Sigmoid colon (tissue), 7 donors: ENCODE measurements around the gene AMPD1. TPM values are rescaled to one million over a fixed set of nuclear protein-coding genes. Genes with fewer than 3 reads are reported as not detected.
A peak's percentile ranks its signal among the peaks of the same experiment; 100 is the strongest.

ENCODE experiments used
- DNase-seq: peaks from one replicate; pipeline ENCODE4 v3.0.0-alpha.2; 2019
- H3K27ac ChIP-seq, 4 donors: fragments of 200-600 bp; sonication (generic); one replicate each; pipeline ENCODE4 v1.5.1; 2016 to 2019; ENCODE audit warnings: mild to moderate bottlenecking in 1 of 4
- H3K27me3 ChIP-seq, 3 donors: fragments of 200-600 bp; sonication (generic); one replicate each; pipeline ENCODE4 v1.5.1; 2019; ENCODE audit warnings: mild to moderate bottlenecking in 1 of 3
- H3K36me3 ChIP-seq, 4 donors: fragments of 200-600 bp; sonication (generic); one replicate each; pipeline ENCODE4 v1.5.1; 2016 to 2019
- H3K4me1 ChIP-seq, 4 donors: fragments of 200-600 bp; sonication (generic); one replicate each; pipeline ENCODE4 v1.5.1; 2017 to 2019
- H3K4me3 ChIP-seq, 4 donors: fragments of 200-600 bp; sonication (generic); one replicate each; pipeline ENCODE4 v1.5.1; 2017 to 2019; ENCODE audit warnings: mild to moderate bottlenecking in 2 of 4, moderate library complexity in 1 of 4
- H3K9me3 ChIP-seq, 4 donors: fragments of 200-600 bp in 3 of 4; sonication (generic) in 3 of 4; one replicate each; pipeline versions ENCODE4 v1.5.1 to v1.6.1; 2013 to 2019
- EP300 ChIP-seq, 4 donors: sonication (generic); formaldehyde crosslinking; IDR thresholded peaks; one replicate each; pipeline ENCODE4 v1.6.1; 2017; ENCODE audit warnings: antibody characterized with exemption in 4 of 4
- POLR2A ChIP-seq, 2 donors: fragments of 450-650 bp; IDR thresholded peaks; one replicate each; pipeline ENCODE4 v1.6.1; 2016; ENCODE audit warnings: antibody characterized with exemption in 2 of 2, mild to moderate bottlenecking in 2 of 2, moderate library complexity in 2 of 2
- POLR2AphosphoS5 ChIP-seq, 4 donors: sonication (generic); formaldehyde crosslinking; IDR thresholded peaks; one replicate each; pipeline ENCODE4 v1.6.1; 2017; ENCODE audit warnings: antibody characterized with exemption in 4 of 4
- WGBS, 2 donors: extraction: QIAGEN DNeasy Blood & Tissue Kit; methylation state at CpG; one replicate each; pipeline ENCODE4 v1.1.7; 2013; 5-methylcytosine and 5-hydroxymethylcytosine counted together
- intact Hi-C: fragments of 100-400 bp; cut with DNase I; formaldehyde crosslinking; loops from one replicate; pipeline ENCODE4 v1.15.1; 2023
- polyA plus RNA-seq, 3 donors: library from polyadenylated mRNA; stranded (reverse); fragments of 200-250 nt; gene quantifications; one replicate each; pipeline ENCODE4 v1.2.3, GENCODE V29; 2013
- total RNA-seq, 4 donors: library from RNA; depleted of rRNA; stranded (reverse); fragments of >200 nt; gene quantifications; one replicate each; pipeline ENCODE4 v1.1.0, GENCODE V29; 2016
- TF ChIP-seq, protein P1 (sequence below), 4 experiments: fragments of 450-650 bp in 3 of 4; fragments of 200-600 bp in 1 of 4; IDR thresholded peaks; one replicate each; pipeline ENCODE4 v1.5.1; 2016 to 2019; ENCODE audit warnings: antibody characterized with exemption in 4 of 4, mild to moderate bottlenecking in 3 of 4, moderate library complexity in 2 of 4
- donor health status: healthy with polysubstance abuse.
- donor health status: Bipolar disorder and iron deficiency.
- donor health status: healthy.

Gene AMPD1
- total and polyA plus RNA-seq, 7 donors, result 0.92 TPM; not detected in 6

DNA sequence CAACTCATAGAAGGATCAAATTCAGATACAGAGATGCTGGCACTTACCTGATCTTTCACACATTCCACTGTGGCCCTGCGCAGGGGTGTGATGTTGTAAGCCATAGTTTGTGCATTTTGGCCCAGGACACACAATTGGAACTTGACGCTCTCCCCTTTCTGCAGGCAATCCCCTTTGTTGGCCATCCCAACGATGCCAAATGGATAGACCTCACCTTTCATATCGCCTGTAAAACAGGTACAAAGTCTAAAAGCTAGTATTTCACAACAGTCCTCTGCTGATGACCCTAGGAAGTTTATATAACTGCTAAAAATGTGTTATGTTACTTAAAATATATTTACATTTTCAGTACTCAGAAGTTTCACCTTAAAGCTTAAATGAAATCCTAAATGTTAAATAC, 25.1 kb upstream of the AMPD1 start:
- Histone ChIP-seq H3K27me3 (no peaks in the 10 kb centered on the region), H3K36me3 (peaks cover 27 to 81% (median 59%) of the 10 kb centered on the region in 4 donors), H3K9me3 (no peaks in the 10 kb centered on the region), H3K4me3 (no peak overlapping the region), H3K27ac (no peak overlapping the region), H3K4me1 (peaks cover 0 to 25% (median 15%) of the 10 kb centered on the region in 4 donors)
- intact Hi-C loops, result no loop called here
- no peak for DNase-seq
- TF ChIP-seq EP300 (IDR thresholded peaks at IDR 0.05) (no peak), POLR2A (IDR thresholded peaks at IDR 0.05) (no peak), POLR2AphosphoS5 (IDR thresholded peaks at IDR 0.05) (no peak)
- WGBS, 2 donors, result 35 to 80% methylated on average over 4 of the region's 4 CpGs

DNA sequence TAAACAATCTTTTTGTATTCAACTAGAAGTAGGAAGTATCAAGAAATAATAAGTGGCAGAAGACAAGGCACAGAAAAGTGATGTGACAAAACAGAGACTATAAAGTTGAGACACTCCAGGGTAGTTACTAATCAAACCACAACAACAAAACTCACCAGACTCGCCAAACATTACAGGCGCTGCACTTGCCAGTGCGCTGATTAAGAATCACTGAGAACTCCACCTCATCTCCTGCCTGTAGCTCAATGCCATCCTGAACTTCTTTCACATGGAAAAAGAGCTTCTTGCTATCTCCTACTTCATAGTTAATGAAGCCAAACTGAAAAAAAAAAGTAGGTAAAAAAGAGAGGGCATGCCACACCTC, 24.1 kb upstream of the AMPD1 start:
- Histone ChIP-seq H3K27ac (no peak overlapping the region), H3K27me3 (no peaks in the 10 kb centered on the region), H3K9me3 (no peaks in the 10 kb centered on the region), H3K4me1 (peaks cover 0 to 33% (median 23%) of the 10 kb centered on the region in 4 donors), H3K36me3 (peaks cover 23 to 70% (median 48%) of the 10 kb centered on the region in 4 donors), H3K4me3 (no peak overlapping the region)
- TF ChIP-seq EP300 (IDR thresholded peaks at IDR 0.05), result no peak
- no peak for TF ChIP-seq POLR2AphosphoS5 (IDR thresholded peaks at IDR 0.05)
- TF ChIP-seq, protein P1, sequence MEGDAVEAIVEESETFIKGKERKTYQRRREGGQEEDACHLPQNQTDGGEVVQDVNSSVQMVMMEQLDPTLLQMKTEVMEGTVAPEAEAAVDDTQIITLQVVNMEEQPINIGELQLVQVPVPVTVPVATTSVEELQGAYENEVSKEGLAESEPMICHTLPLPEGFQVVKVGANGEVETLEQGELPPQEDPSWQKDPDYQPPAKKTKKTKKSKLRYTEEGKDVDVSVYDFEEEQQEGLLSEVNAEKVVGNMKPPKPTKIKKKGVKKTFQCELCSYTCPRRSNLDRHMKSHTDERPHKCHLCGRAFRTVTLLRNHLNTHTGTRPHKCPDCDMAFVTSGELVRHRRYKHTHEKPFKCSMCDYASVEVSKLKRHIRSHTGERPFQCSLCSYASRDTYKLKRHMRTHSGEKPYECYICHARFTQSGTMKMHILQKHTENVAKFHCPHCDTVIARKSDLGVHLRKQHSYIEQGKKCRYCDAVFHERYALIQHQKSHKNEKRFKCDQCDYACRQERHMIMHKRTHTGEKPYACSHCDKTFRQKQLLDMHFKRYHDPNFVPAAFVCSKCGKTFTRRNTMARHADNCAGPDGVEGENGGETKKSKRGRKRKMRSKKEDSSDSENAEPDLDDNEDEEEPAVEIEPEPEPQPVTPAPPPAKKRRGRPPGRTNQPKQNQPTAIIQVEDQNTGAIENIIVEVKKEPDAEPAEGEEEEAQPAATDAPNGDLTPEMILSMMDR (IDR thresholded peaks at IDR 0.05), result no peak
- no peak for TF ChIP-seq POLR2A (IDR thresholded peaks at IDR 0.05)
- no peak for DNase-seq
- 50 to 75% methylated on average over 3 of the region's 3 CpGs for WGBS, 2 donors
- intact Hi-C loops, result loop anchor here (5.0 kb wide), 1 partner anchor 137 kb away; the partner anchor contains the start of gene BCAS2

DNA sequence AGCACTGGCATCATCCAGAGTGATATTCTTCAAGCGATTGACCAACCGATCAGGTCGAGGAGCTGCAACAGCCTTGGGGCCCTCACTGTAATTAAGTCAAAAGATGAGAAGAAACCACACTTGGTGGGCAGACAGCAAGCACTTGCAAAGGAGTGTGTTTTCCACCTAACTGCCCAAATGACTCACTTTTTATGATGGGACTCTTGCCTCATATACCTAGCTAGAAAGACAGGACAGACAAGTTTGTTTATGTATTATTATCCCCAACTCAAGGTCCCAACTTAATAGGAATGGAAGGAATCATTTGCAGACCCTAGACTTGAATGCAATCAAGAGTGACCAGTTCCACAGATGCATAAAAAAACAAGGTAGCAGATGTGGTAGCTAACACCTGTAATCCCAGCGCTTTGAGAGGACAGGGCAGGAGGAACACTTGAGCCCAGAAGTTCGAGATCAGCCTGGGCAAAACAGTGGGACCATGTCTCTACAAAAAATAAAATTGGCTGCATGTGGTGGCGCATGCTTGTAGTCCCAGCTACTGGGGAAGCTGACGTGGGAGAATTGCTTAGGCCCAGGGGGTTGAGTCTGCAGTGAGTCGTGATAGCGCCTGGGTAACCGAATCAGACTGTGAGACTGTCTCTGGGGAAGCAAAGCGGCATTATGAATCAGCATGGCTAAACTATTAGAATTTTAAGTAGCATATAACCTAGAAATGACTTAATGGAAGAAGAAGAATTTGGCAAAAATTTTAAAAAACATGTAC, 23.5 kb upstream of the AMPD1 start:
- H3K27ac ChIP-seq, result no peak overlapping the region
- intact Hi-C loops, result loop anchor here (5.0 kb wide), 1 partner anchor 137 kb away; the partner anchor contains the start of gene BCAS2
- no peaks in the 10 kb centered on the region for H3K9me3 ChIP-seq
- H3K4me1 ChIP-seq, result peaks cover 0 to 27% (median 21%) of the 10 kb centered on the region in 4 donors
- no peak for DNase-seq
- peaks cover 23 to 68% (median 47%) of the 10 kb centered on the region in 4 donors for H3K36me3 ChIP-seq
- no peaks in the 10 kb centered on the region for H3K27me3 ChIP-seq
- no peak for TF ChIP-seq POLR2A (IDR thresholded peaks at IDR 0.05)
- TF ChIP-seq, protein P1 (IDR thresholded peaks at IDR 0.05), result no peak
- TF ChIP-seq POLR2AphosphoS5 (IDR thresholded peaks at IDR 0.05), result no peak
- TF ChIP-seq EP300 (IDR thresholded peaks at IDR 0.05), result no peak
- 87 to 88% methylated on average over 11 of the region's 11 CpGs for WGBS, 2 donors
- no peak overlapping the region for H3K4me3 ChIP-seq

DNA sequence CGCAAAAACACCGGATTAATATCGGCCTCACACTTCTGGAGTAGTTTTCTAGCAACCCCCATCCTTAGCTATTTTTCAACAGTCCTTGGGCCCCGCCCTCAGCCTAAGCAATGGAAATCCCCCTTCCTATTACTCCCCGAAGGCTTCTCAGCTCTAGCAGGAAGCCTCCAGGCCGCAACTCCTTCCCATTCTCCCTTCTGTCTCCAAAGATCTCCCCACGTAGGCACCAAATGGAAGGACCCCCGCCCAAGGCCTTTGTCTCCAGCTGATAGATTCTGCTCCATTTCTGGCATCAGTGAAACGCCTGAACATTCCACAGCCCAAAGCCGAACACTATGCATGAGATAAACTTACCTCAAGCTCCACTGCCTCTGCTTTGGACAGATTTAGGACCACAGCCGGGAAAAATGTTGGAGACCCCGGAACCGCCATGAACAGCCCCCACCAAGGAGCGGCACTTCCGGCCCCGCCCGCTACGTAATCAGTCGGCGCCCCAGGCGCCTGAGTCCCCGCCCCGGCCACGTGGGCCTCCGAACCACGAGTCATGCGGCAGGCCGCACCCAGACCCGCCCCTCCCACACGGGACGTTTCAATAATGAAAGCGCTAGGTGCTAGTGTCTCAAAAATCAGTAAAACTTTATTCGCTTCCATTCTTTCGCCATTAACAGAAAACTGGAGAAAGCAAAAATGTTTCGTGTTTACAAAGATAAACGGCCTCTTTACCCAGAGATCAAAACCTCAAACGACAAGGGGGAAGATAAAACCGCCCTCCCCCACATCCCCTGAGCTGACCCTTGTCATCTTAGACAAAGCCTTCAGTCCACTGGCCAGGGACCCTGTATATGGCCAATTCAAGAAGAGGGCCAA, 21.2 kb upstream of the AMPD1 start, which contains the start of gene NRAS:
NRAS (minus strand) TSS at position 468 of the 867 bp plus-strand sequence. CDS start 611 bp downstream, outside the sequence.
- TF ChIP-seq, protein P1 (IDR thresholded peaks at IDR 0.05), result no peak
- TF ChIP-seq POLR2AphosphoS5 (IDR thresholded peaks at IDR 0.05) (peak; percentile 72 to 90 (median 87)), EP300 (IDR thresholded peaks at IDR 0.05) (peak in 1 of 4 donors; percentile 67), POLR2A (IDR thresholded peaks at IDR 0.05) (peak; percentile 54 to 58)
- Histone ChIP-seq H3K9me3 (no peaks in the 10 kb centered on the region), H3K4me1 (peaks cover 0 to 24% (median 19%) of the 10 kb centered on the region in 4 donors), H3K27ac (peak within 1 kb of the TSS; percentile 88 to 92 (median 90)), H3K36me3 (peaks cover 23 to 68% (median 38%) of the 10 kb centered on the region in 4 donors), H3K4me3 (peak within 1 kb of the TSS; percentile 65 to 86 (median 80)), H3K27me3 (no peaks in the 10 kb centered on the region)
- DNase-seq, result peak; percentile 96
- 1% methylated on average over 38 of the region's 38 CpGs for WGBS, 2 donors
- intact Hi-C loops, result loop anchor here (1.0 to 5.0 kb wide), 3 partner anchors 41 to 134 kb away; partner anchors contain the start of genes BCAS2, CSDE1 and DENND2C
